ENCODE data around the gene ZNF682.
"Not testable (repeated sequence)": the region's sequence is repeated elsewhere in the genome, so short reads cannot be mapped to it uniquely, and the experiment has no call there.

ZNF682 gene

GRCh38 chr19:20066861-20067260 lies 27.6 kb upstream of the ZNF682 start:
- Histone ChIP-seq H3K36me3 (ENCODE audit: control insufficient read depth in 1 of 2, insufficient read depth in 2 of 2, low read length in 2 of 2) (no peaks in the 10 kb centered on the region), H3K9me3 (ENCODE audit: control insufficient read depth in 1 of 2, low read length in 2 of 2) (peaks cover 0 to 2% of the 10 kb centered on the region in 2 donors), H3K4me1 (ENCODE audit: control insufficient read depth in 1 of 2, insufficient read depth in 2 of 2, low read length in 2 of 2) (no peaks in the 10 kb centered on the region), H3K27ac (ENCODE audit: low read length) (no peak overlapping the region), H3K27me3 (ENCODE audit: low read depth, low read length) (peaks cover 5% of the 10 kb centered on the region), H3K4me3 (ENCODE audit: low read depth in 1 of 2, low read length in 2 of 2) (no peak overlapping the region)

GRCh38 chr19:20060282-20060681 lies 21.0 kb upstream of the ZNF682 start:
- no peak overlapping the region for H3K27ac ChIP-seq (ENCODE audit: low read length)
- H3K36me3 ChIP-seq (ENCODE audit: control insufficient read depth in 1 of 2, insufficient read depth in 2 of 2, low read length in 2 of 2): no peaks in the 10 kb centered on the region
- no peaks in the 10 kb centered on the region for H3K27me3 ChIP-seq (ENCODE audit: low read depth, low read length)
- H3K9me3 ChIP-seq (ENCODE audit: control insufficient read depth in 1 of 2, low read length in 2 of 2): no peaks in the 10 kb centered on the region
- no peak overlapping the region for H3K4me3 ChIP-seq (ENCODE audit: low read depth in 1 of 2, low read length in 2 of 2)
- H3K4me1 ChIP-seq (ENCODE audit: control insufficient read depth in 1 of 2, insufficient read depth in 2 of 2, low read length in 2 of 2): no peaks in the 10 kb centered on the region

- H3K4me3 ChIP-seq (ENCODE audit: low read depth in 1 of 2, low read length in 2 of 2); H3K4me1 ChIP-seq (ENCODE audit: control insufficient read depth in 1 of 2, insufficient read depth in 2 of 2, low read length in 2 of 2); H3K9me3 ChIP-seq (ENCODE audit: control insufficient read depth in 1 of 2, low read length in 2 of 2); H3K27me3 ChIP-seq (ENCODE audit: low read depth, low read length); H3K36me3 ChIP-seq (ENCODE audit: control insufficient read depth in 1 of 2, insufficient read depth in 2 of 2, low read length in 2 of 2); H3K27ac ChIP-seq (ENCODE audit: low read length): not testable (repeated sequence)
Measured at GRCh38 chr19:20058738-20059137, 19.4 kb upstream of the ZNF682 start.

- peak overlapping the region; percentile 43 for H3K27ac ChIP-seq (ENCODE audit: low read length)
- peak overlapping the region; percentile 89 to 92 for H3K4me3 ChIP-seq (ENCODE audit: low read depth in 1 of 2, low read length in 2 of 2)
- H3K27me3 ChIP-seq (ENCODE audit: low read depth, low read length): no peaks in the 10 kb centered on the region
- no peaks in the 10 kb centered on the region for H3K9me3 ChIP-seq (ENCODE audit: control insufficient read depth in 1 of 2, low read length in 2 of 2)
- no peaks in the 10 kb centered on the region for H3K36me3 ChIP-seq (ENCODE audit: control insufficient read depth in 1 of 2, insufficient read depth in 2 of 2, low read length in 2 of 2)
- peaks cover 4 to 8% of the 10 kb centered on the region in 2 donors for H3K4me1 ChIP-seq (ENCODE audit: control insufficient read depth in 1 of 2, insufficient read depth in 2 of 2, low read length in 2 of 2)
Measured at GRCh38 chr19:20051841-20052768, 12.8 kb upstream of the ZNF682 start.

GRCh38 chr19:20045742-20046141 lies 6.4 kb upstream of the ZNF682 start:
- not testable (repeated sequence) for H3K4me1 ChIP-seq (ENCODE audit: control insufficient read depth in 1 of 2, insufficient read depth in 2 of 2, low read length in 2 of 2); H3K4me3 ChIP-seq (ENCODE audit: low read depth in 1 of 2, low read length in 2 of 2); H3K27me3 ChIP-seq (ENCODE audit: low read depth, low read length); H3K27ac ChIP-seq (ENCODE audit: low read length); H3K9me3 ChIP-seq (ENCODE audit: control insufficient read depth in 1 of 2, low read length in 2 of 2); H3K36me3 ChIP-seq (ENCODE audit: control insufficient read depth in 1 of 2, insufficient read depth in 2 of 2, low read length in 2 of 2)

GRCh38 chr19:20044663-20045062 lies 5.4 kb upstream of the ZNF682 start:
- no peaks in the 10 kb centered on the region for H3K27me3 ChIP-seq (ENCODE audit: low read depth, low read length)
- no peak overlapping the region for H3K27ac ChIP-seq (ENCODE audit: low read length)
- no peak overlapping the region for H3K4me3 ChIP-seq (ENCODE audit: low read depth in 1 of 2, low read length in 2 of 2)

GRCh38 chr19:20038358-20039202 lies 725 bp downstream of the ZNF682 start:
- peak overlapping the region; percentile 86 to 97 for H3K4me3 ChIP-seq (ENCODE audit: low read depth in 1 of 2, low read length in 2 of 2)
- peaks cover 0 to 5% of the 10 kb centered on the region in 2 donors for H3K4me1 ChIP-seq (ENCODE audit: control insufficient read depth in 1 of 2, insufficient read depth in 2 of 2, low read length in 2 of 2)
- no peaks in the 10 kb centered on the region for H3K9me3 ChIP-seq (ENCODE audit: control insufficient read depth in 1 of 2, low read length in 2 of 2)
- no peak overlapping the region for H3K27ac ChIP-seq (ENCODE audit: low read length)
- no peaks in the 10 kb centered on the region for H3K27me3 ChIP-seq (ENCODE audit: low read depth, low read length)
- H3K36me3 ChIP-seq (ENCODE audit: control insufficient read depth in 1 of 2, insufficient read depth in 2 of 2, low read length in 2 of 2): no peaks in the 10 kb centered on the region

More at GRCh38 chr19:20044663-20045062, 5.4 kb upstream of the ZNF682 start:
- H3K9me3 ChIP-seq (ENCODE audit: control insufficient read depth in 1 of 2, low read length in 2 of 2): no peaks in the 10 kb centered on the region
- H3K4me1 ChIP-seq (ENCODE audit: control insufficient read depth in 1 of 2, insufficient read depth in 2 of 2, low read length in 2 of 2): peaks cover 0 to 2% of the 10 kb centered on the region in 2 donors
- no peaks in the 10 kb centered on the region for H3K36me3 ChIP-seq (ENCODE audit: control insufficient read depth in 1 of 2, insufficient read depth in 2 of 2, low read length in 2 of 2)

GRCh38 chr19:20035935-20036334 lies 3.4 kb downstream of the ZNF682 start:
- H3K9me3 ChIP-seq (ENCODE audit: control insufficient read depth in 1 of 2, low read length in 2 of 2): no peaks in the 10 kb centered on the region
- H3K4me1 ChIP-seq (ENCODE audit: control insufficient read depth in 1 of 2, insufficient read depth in 2 of 2, low read length in 2 of 2): peaks cover 0 to 5% of the 10 kb centered on the region in 2 donors
- H3K27me3 ChIP-seq (ENCODE audit: low read depth, low read length): no peaks in the 10 kb centered on the region
- H3K36me3 ChIP-seq (ENCODE audit: control insufficient read depth in 1 of 2, insufficient read depth in 2 of 2, low read length in 2 of 2): peaks cover 0 to 9% of the 10 kb centered on the region in 2 donors
- H3K27ac ChIP-seq (ENCODE audit: low read length): no peak overlapping the region
- H3K4me3 ChIP-seq (ENCODE audit: low read depth in 1 of 2, low read length in 2 of 2): no peak overlapping the region

GRCh38 chr19:20028611-20029010 lies 10.7 kb downstream of the ZNF682 start:
- peaks cover 0 to 23% of the 10 kb centered on the region in 2 donors for H3K36me3 ChIP-seq (ENCODE audit: control insufficient read depth in 1 of 2, insufficient read depth in 2 of 2, low read length in 2 of 2)
- H3K4me1 ChIP-seq (ENCODE audit: control insufficient read depth in 1 of 2, insufficient read depth in 2 of 2, low read length in 2 of 2): no peaks in the 10 kb centered on the region
- no peaks in the 10 kb centered on the region for H3K27me3 ChIP-seq (ENCODE audit: low read depth, low read length)
- H3K9me3 ChIP-seq (ENCODE audit: control insufficient read depth in 1 of 2, low read length in 2 of 2): no peaks in the 10 kb centered on the region
- H3K4me3 ChIP-seq (ENCODE audit: low read depth in 1 of 2, low read length in 2 of 2): no peak overlapping the region
- H3K27ac ChIP-seq (ENCODE audit: low read length): no peak overlapping the region

- H3K27ac ChIP-seq (ENCODE audit: low read length): no peak overlapping the region
- peaks cover 6 to 39% of the 10 kb centered on the region in 2 donors for H3K36me3 ChIP-seq (ENCODE audit: control insufficient read depth in 1 of 2, insufficient read depth in 2 of 2, low read length in 2 of 2)
- H3K4me1 ChIP-seq (ENCODE audit: control insufficient read depth in 1 of 2, insufficient read depth in 2 of 2, low read length in 2 of 2): no peaks in the 10 kb centered on the region
- H3K4me3 ChIP-seq (ENCODE audit: low read depth in 1 of 2, low read length in 2 of 2): no peak overlapping the region
- H3K27me3 ChIP-seq (ENCODE audit: low read depth, low read length): no peaks in the 10 kb centered on the region
- H3K9me3 ChIP-seq (ENCODE audit: control insufficient read depth in 1 of 2, low read length in 2 of 2): peaks cover 10 to 29% of the 10 kb centered on the region in 2 donors
Measured at GRCh38 chr19:20005741-20006140, 33.6 kb downstream of the ZNF682 start.

GRCh38 chr19:19997656-19998268 lies 41.5 kb downstream of the ZNF682 start:
- Histone ChIP-seq H3K9me3 (ENCODE audit: control insufficient read depth in 1 of 2, low read length in 2 of 2) (peaks cover 0 to 9% of the 10 kb centered on the region in 2 donors), H3K4me3 (ENCODE audit: low read depth in 1 of 2, low read length in 2 of 2) (no peak overlapping the region), H3K27ac (ENCODE audit: low read length) (no peak overlapping the region), H3K27me3 (ENCODE audit: low read depth, low read length) (no peaks in the 10 kb centered on the region), H3K4me1 (ENCODE audit: control insufficient read depth in 1 of 2, insufficient read depth in 2 of 2, low read length in 2 of 2) (no peaks in the 10 kb centered on the region), H3K36me3 (ENCODE audit: control insufficient read depth in 1 of 2, insufficient read depth in 2 of 2, low read length in 2 of 2) (no peaks in the 10 kb centered on the region)
